DOHH2 (cell line): Measurements from ENCODE around the gene SLC12A2.

Experiments
- CTCF ChIP-seq: fragments of 200-600 bp; sonication (generic); IDR thresholded peaks from one replicate; pipeline ENCODE4 v1.5.1; 2014; ENCODE audit warnings: antibody characterized with exemption, mild to moderate bottlenecking, low read depth, low read length; ENCODE audit not compliant: poor library complexity, severe bottlenecking
- EZH2phosphoT487 ChIP-seq: fragments of 200-600 bp; sonication (generic); IDR thresholded peaks from 2 replicates; pipeline ENCODE4 v1.6.1; 2017; ENCODE audit warnings: borderline replicate concordance, mild to moderate bottlenecking, antibody characterized with exemption, low read length, moderate library complexity, mixed read lengths

- TF ChIP-seq CTCF, result no peak
- TF ChIP-seq EZH2phosphoT487, result no peak
These were observed 18.1 kb downstream of the SLC12A2 start for GRCh38 chr5:128101676-128102075.
